Measurements from ENCODE around the gene TMEM108.
"Not testable (repeated sequence)": the region's sequence is repeated elsewhere in the genome, so short reads cannot be mapped to it uniquely, and the experiment has no call there.

The TMEM108 gene

DNA sequence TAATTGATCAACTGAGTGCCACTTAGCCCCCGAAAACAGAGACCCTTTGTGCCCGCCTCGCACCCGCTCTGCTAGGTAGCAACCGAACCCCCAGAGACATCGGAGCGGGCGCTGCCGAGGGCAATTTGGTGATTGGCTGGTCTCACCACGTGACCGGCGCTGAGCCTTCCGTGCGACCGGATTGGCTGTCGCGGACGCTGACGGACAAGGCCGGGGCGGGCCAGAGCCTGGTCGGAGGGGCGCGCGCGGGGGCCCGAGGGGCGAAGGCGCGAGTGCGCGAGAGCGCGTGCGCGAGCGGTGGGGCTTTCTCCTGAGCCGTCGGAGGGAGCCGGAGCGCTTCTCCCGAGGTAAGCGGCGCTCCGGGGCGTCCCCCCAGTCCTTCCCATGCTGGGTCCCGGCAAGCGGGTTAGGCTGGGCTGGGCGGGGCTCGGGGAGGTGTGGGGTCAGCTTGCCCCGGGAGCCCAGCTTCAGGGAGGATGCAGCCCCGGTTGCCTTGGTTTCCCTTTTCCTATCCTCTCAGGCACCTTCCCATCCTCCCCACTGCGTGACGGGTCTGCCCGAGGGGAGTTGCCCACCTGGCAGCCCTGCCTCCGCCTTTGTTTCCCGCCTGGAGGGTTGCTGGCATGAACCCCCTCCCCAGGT lies at the start of gene TMEM108:
Gene TMEM108 (plus strand): TSS at position 303 of the 642 bp plus-strand sequence.
- DNase-seq: peak; percentile 73 to 84

DNA sequence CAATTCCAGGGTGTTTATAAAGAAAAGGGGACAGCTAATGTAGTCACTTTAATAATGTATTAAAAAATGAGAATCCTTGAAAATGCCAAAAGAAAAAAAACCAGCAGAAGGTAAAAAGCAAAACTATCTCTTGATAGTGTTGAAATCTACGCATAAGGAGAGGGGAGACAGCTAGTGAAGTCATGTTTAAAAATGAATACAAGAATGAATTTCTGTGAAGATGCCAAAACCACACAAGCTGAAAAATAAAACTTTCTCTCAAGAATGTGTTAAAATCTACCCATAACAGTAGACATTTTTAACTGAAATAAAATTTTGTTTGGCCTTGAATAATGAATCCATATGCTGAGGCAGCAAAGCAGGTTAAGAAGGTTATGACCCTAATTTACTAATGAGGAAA lies 42.2 kb upstream of the TMEM108 start:
- DNase-seq: no peak

DNA sequence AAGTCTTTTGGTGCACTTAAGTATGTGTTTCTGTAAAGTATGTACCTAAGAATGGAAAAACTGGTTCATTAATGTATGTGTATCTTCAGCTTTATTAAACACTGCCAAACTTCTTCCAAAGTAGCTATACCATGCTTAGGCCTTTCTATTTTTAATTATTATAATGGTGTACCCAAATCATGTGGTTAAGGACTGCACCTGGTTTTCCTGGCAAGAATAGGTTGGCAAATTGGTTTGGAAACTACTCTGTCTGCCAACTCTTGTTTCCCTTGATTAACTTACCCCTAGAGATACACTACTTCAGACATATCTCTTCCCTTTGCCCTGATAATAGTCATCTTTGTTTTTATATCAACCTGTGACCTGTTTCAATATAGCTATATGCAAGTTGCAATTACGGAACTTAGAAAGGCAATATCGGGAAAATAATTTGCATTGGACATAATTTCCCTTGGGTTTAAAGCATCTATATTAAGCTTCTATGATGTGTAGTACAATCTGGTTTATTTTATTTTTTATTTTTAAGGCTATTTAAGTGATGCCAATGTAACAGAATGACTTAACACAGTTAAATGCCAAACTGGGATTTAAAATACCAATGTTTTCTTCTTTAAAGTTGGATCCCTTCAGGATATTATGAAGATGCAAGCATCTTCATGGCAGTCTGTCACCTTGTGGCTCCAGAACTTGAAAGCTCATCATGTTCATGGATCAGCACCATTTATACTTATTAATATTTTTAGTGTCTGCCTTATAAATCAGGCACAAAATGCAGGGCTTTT lies 40.6 kb upstream of the TMEM108 start:
- DNase-seq: no peak

- DNase-seq: not testable (repeated sequence)
These were observed 33.2 kb upstream of the TMEM108 start for GRCh38 chr3:133005032-133005431.

DNA sequence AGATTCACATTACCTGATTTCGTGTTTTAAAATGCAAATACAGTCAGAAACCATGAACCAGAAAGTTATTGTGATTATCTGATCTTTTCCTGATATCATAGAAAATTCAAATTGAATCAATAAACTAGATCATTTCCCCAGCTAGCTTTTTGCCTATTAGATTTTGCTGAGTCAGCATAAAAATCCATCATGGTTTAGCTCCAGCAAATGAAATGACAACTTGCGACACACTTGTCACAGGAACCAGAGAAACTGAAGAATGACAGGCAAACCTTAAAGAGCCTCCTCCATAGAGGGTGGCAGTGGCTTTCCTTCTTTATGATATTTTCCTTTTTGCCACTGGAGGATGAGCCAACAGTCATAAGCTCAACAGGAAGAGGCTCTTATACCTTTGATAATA lies 30.6 kb upstream of the TMEM108 start:
- DNase-seq: no peak

- DNase-seq: no peak
These were observed 23.9 kb upstream of the TMEM108 start for GRCh38 chr3:133014325-133014724.

GRCh38 chr3:133015573-133015972 lies 22.6 kb upstream of the TMEM108 start:
- not testable (repeated sequence) for DNase-seq

GRCh38 chr3:133016838-133017309 lies 21.3 kb upstream of the TMEM108 start:
- DNase-seq: no peak

DNA sequence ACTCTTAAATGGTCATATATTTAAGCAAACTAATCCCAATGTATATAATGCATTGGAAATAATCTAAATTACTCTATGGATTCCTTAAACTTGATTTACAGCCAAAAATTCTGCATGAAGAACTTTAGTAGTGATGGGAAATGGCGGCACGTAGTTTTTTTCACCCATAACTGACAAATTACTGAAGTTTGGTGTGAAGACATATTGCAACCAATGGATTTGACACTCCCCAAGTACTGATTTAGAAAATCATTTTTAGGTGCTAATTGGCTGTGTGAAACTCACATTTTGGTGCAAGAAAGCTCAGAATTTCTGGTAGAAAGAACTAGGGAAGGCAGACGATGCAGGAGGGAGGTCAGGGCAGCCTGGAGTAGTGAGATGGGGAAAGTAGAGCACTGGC lies 19.3 kb upstream of the TMEM108 start:
- no peak for DNase-seq

GRCh38 chr3:133021206-133021605 lies 17.0 kb upstream of the TMEM108 start:
- no peak for DNase-seq

- DNase-seq: no peak
These were observed 14.8 kb upstream of the TMEM108 start for GRCh38 chr3:133023362-133023761.

- DNase-seq: no peak
These were observed 12.6 kb upstream of the TMEM108 start for GRCh38 chr3:133025546-133025945.

- no peak for DNase-seq
These were observed 5.9 kb upstream of the TMEM108 start for GRCh38 chr3:133032301-133032700.

- no peak for DNase-seq
These were observed 755 bp upstream of the TMEM108 start for GRCh38 chr3:133037436-133037835.

DNA sequence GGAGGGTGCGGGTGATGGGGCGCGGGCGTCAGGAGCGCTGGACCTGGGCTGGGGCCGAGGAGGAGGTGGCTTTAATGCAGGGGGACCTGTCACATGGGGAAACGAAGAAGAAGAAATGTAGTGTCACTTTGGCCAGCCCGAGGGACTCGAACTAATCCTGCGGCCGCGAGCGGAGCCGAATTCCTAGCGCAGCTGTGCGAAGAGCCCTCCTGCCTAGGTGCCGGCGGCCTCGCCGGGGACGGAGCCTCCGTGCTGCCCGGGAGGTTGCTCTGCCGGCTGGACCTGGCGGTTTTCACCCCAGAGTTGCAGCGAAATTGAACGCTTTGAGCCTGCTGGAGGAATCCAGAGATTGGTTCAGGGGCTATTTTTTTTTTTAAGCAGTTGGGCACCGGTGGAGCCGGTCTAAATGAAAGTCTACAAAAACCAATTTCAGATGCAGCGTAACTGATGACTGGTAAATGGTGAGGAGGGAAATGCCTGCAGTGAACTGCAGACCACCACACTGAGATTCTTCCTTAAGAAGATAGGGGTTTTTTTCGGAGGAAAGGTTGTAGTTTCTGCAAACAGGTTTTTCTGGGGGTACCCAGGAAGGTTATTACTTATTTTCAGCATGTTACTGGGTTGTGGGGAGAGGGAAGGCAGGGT lies 662 bp downstream of the TMEM108 start:
- no peak for DNase-seq

DNA sequence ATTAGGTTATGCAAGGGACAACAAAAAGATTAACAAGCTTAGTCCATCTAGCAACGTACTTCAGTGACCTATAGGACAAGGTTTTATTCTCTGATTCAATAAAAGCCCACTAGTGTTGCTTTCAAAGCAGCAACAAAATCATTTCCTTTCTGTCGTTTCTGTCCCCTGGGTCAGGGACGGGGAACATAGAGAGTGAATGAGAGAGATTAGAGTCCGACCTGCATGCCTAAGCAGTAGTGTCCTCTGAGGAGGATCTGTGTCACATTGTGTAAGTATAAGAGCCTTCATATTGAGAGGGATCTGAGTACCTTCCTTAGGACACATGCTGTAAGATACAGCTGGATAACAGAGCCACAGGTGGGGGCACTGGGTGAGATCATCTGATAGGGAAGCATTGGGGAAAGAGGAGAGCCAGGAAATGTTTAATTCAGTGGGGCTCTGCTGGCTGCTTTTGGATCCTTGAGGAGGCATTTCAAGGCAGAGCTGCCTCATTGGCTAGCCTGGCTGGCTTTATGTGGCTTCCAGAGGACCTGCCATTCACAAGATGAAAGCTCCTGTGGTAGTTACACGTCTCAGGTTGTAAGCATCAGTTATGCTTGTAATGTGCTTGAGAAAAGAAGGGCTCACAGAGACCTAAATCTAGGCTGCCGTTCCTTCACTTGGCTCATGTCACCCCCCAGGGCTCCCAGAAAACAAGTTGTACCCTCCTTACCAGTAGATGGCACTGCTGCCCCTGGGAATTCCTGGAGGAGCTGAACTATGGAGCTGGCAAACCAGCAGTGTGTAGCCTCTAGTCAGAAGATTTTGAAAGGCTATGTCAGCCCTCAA lies 2.7 kb downstream of the TMEM108 start:
- peak; percentile 43 to 79 for DNase-seq

DNA sequence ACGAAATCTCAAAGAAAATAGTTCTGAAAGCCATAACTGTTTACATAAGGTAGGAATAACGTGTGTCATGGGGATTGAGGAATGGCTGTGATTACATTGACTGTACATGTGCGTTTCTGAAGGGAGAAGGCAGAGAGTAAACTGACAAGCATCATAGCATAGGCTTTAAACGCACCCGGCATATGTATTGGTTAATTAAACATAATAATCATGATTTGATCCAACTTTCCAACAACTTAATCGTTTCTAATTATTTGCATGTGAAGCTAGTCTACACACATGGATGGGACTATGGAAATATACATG lies 3.3 kb downstream of the TMEM108 start:
- no peak for DNase-seq

GRCh38 chr3:133042778-133043177 lies 4.6 kb downstream of the TMEM108 start:
- no peak for DNase-seq

- no peak for DNase-seq
These were observed 9.8 kb downstream of the TMEM108 start for GRCh38 chr3:133047980-133048379.

GRCh38 chr3:133049491-133049890 lies 11.3 kb downstream of the TMEM108 start:
- DNase-seq: no peak

DNA sequence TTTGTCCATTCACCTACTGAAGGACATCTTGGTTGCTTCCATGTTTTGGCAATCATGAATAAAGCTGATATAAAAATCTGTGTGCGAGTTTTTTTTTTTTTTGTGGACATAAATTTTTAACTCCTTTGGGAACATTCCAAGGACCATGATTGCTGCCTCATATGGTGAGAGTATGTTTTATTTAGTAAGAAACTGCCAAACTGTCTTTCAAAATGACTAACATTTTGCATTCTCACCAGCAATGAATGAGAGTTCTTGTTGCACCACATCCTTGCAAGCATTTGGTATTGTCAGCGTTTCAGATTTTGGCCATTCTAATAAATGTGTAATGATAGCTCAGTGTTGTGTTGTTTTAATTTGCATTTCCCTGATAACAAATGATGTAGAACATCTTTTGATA lies 12.7 kb downstream of the TMEM108 start:
- DNase-seq: no peak

GRCh38 chr3:133053532-133053931 lies 15.3 kb downstream of the TMEM108 start:
- no peak for DNase-seq

DNA sequence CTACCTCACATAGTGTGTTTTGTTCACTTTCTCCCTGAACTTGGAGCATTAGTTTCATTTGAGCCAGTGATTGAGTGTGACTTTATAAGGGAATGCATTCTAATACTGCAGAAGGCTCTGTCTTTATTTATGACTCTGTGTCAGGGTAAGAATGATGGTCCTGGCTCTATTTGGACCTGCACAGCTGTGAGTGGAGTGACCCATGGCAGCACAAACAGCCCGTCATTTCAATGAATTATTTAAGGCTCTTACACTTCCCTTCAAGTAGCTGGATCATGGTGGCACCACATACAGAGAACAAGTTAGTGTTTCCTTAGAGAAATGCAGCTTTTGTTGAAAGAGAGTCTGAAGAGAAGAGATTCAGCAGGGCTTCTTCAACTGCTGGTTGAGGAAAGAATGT lies 16.4 kb downstream of the TMEM108 start:
- no peak for DNase-seq
